A673 (cell line): ENCODE results near the gene PGAM1.

ENCODE experiments used
- CTCF ChIP-seq: fragments of 300-800, 200-600 bp; sonication (generic); conservative IDR thresholded peaks from 2 replicates; pipeline ENCODE4 v1.5.1; 2017; ENCODE audit warnings: low read depth, mild to moderate bottlenecking, antibody characterized with exemption, low read length, moderate library complexity, mixed read lengths
- EZH2 ChIP-seq: fragments of 200-600 bp; sonication (generic); IDR thresholded peaks from 2 replicates; pipeline ENCODE4 v1.6.1; 2017; ENCODE audit warnings: borderline replicate concordance, low read depth, mild to moderate bottlenecking, mixed read lengths, antibody characterized with exemption, low read length; ENCODE audit not compliant: poor library complexity, severe bottlenecking

GRCh38 chr10:97459111-97459510 is 33.1 kb downstream of the PGAM1 start:
- TF ChIP-seq CTCF (no peak), EZH2 (no peak)
